Activated CD8-positive, alpha-beta memory T cell treated with anti-CD3 and anti-CD28 coated beads for 24 hours (primary cell): Measurements from ENCODE around the gene STAMBPL1.

ENCODE experiments used
- DNase-seq: peaks from one replicate; pipeline ENCODE4 v3.0.0-alpha.2; 2020

The STAMBPL1 gene

DNA sequence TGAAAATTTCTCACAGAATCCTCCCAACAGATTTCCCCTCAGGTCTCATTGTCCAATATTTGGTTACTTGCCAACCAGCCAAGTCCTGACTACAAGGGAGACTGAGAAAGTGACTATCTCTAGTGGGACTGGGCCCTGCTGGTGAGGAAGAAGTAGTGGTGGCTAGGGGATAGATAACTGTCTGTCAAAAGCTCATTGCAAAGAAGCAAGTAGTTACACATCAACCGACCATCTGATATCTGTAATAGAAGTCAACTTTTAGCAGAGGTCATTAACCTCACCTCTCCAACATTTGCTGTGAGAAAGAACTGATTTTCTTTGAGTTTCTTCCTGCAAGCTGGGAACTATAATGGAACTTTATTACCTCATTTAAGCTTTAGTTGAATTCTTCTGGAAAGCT is 15.2 kb downstream of the STAMBPL1 start:
- no peak for DNase-seq

DNA sequence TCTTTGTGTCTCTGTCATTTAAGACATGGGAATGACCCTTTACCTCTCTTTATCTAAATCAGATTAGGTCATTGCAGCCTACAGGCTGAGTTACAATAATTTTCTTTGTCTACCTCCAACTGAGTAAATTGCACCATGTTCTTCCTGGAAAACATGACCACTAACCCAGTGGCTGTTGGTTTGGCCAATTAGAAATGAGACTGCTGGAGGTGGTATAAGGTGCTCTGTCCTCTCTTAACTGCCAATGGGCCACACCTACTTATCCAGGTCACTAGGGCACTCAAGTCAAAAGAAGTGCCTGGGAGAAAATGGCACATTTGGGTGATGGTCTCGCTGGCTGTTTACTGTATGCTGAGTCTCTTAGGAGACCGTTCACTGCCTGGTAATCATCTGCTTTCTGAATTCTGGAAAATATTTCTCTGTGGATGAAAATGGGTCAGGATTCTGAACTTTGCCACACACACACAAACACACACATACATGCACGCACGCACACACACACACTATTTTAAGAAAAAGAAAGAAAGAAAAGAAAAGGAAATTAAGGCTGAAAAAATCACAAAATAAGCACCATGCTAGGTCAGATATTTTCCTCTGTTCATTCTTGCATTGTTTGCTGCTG is 16.4 kb downstream of the STAMBPL1 start:
- no peak for DNase-seq

DNA sequence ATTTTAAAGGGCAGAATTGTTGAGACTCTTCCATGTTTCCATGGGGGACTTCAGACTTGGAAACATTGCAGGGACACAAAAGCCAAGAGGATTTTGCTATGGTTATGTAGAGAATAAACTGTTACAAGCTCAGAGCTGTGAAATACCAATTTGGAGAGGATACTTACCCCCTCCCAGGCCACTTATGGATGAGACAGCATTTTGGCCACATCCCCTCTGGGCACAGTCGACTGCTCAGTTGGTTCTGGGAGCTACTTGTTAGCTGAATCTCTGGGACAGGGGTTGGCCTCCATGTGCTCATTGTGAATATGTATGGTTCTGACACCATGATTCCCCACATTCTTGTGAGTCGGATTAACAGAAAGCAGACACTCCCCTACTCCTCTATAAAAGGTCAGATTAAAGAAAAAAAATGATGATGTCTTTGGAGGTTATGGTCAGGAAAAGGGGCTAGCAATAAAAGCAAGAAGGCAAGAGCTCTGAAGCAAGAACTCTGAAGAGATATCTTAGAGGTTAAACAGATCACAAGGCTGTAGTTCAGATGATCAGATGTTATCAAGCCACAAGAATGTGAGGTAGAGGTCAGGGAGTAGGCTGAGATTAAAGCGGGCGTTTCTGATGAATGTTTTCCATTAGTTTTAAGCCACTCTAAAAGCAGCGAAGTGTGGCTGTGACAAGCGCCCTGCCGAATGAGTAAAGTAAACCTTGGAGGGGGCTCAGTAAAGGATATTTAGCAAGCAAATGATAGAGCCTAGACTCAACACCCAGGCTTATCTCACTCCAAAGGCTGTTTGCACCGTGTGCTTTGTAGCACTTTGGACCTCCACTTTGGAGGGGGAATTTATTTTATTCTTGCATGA is 17.2 kb downstream of the STAMBPL1 start:
- no peak for DNase-seq

DNA sequence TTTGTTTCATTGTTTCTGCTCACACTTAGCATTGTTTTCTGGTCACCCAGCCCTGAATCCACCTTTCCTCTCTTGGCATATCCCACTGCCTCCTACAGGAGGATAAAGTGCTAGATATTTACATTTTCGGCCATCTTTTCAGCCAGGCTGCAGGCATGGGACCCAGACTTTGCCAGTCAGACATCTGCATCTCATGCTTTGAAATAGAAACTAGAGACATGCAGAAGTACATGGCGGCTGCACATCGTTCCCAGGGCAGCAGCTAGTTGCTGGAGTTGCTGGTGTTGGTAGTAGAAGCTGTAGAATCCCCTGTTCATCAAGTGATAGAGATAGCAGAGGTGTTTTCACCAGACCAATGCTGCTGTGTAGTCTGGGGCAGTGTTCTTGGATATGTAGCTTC is 18.7 kb downstream of the STAMBPL1 start:
- no peak for DNase-seq

GRCh38 chr10:88899886-88900285 is 19.8 kb downstream of the STAMBPL1 start:
- no peak for DNase-seq

GRCh38 chr10:88901206-88901983 is 21.4 kb downstream of the STAMBPL1 start:
- DNase-seq = no peak

- DNase-seq = no peak
Measured at GRCh38 chr10:88901984-88902789, 22.1 kb downstream of the STAMBPL1 start.

DNA sequence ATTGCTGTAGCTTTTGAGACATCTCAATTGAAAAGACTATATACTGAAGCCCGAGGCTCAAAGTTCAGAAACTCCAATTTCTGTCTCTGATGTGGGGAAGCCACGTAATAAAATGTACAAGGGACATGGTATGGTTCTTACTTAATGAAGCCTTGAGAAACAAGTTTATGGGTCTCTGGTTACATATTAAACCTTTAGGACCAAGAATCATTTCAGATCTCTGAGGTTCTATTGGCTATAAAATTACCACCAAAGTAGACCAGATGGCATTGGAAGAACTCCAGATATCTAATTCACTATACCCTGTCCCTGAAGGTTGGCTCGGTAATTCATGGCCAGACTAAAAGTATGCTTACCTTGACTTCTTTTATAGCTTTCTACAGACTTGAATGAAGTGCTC is 23.7 kb downstream of the STAMBPL1 start:
- no peak for DNase-seq

DNA sequence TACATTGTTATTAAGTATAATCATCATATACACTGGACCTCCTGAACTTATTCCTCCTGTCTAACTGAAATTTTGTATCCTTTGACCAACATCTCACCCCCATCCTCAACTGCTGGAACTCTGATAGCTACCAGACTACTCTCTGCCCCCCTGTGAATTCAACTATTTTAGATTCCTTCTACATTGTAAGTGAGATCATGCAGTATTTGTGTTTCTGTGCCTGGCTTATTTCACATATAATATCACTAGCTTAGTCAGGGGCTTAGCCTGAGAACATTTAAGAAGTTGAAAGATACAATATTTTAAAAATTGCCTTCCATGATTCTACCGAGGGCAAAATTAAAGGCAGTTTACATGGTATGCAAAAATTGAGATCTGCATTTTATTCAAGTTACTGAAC is 26.9 kb downstream of the STAMBPL1 start:
- no peak for DNase-seq

DNA sequence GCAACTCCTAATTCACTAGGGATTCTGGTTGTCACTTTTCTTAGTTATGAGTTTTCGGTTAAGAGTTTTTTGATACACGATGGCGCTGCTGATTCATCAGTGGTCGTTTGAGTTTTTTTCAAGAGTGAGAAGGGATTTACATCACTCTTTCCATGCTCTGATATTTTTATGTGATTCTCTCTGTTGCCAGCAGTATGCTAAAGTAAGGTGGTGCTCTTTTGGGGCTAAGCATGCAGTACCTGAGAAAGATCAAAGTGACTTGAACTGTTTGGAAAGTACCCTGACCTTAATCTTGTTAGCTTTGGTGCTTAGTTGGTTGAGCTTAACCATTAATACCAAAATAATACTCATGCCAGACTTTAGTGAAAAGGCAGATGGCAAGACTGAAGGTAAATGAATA is 28.1 kb downstream of the STAMBPL1 start:
- DNase-seq = no peak

- DNase-seq = no peak
Measured at GRCh38 chr10:88911116-88911515, 31.1 kb downstream of the STAMBPL1 start.

DNA sequence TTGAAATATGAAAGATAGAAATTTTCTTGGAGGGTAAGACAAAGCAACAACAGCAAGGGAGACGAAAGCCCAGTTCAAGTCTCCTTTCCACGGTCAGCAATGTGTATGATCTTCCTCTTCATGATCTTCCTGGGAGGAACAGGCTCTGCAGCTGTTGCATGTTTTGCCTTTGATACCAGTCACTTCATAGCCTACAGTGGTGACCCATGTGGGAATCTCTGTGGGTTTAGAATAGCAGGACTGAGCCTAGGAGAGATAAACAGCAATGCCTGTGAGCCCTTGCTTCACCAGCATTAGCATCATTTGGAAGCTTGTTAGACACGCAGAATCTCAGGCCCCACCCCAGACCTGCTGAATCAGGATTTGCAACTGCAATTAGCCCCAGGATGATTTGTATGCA is 31.8 kb downstream of the STAMBPL1 start:
- no peak for DNase-seq

- DNase-seq = no peak
Measured at GRCh38 chr10:88913127-88913526, 33.1 kb downstream of the STAMBPL1 start.

- no peak for DNase-seq
Measured at GRCh38 chr10:88913788-88914187, 33.7 kb downstream of the STAMBPL1 start.

DNA sequence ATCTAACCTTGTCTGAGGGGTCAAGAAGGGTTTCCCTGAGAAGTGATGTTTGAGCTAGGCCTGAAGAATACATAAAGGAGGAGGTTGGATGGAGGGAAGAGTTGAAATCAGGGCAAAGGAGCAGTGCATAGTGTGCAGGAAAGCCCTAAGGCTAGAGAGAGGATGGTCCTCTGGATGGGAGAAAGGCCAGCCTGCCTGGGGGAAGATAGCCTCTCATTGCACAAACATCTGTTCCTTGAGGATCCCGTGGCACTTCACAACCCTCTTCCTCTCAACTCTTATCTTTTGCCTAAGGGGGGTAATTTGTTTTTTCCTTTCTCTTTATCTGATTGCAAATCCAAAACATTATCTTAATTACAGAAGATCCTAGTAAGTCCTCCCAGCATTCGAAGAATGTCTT is 35.7 kb downstream of the STAMBPL1 start:
- DNase-seq = no peak

DNA sequence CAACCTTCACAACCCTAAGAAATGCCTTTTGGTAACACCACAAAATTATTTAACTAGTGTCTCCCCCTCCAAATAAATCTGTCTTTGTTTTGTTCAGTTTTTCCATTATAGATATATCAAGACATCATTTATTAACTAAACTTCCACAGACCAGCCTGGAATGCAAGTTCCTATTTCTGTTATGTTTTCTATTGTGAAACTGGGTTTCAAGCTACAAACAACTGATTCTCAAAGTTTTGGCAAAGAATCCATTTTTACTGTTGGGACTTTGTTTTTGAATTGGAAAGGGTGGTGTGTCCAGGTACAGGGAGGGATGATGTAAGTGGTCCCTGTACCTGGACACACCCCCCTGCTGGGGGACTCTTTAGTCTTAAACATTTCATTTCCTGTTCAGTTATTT is 36.2 kb downstream of the STAMBPL1 start:
- DNase-seq = no peak

DNA sequence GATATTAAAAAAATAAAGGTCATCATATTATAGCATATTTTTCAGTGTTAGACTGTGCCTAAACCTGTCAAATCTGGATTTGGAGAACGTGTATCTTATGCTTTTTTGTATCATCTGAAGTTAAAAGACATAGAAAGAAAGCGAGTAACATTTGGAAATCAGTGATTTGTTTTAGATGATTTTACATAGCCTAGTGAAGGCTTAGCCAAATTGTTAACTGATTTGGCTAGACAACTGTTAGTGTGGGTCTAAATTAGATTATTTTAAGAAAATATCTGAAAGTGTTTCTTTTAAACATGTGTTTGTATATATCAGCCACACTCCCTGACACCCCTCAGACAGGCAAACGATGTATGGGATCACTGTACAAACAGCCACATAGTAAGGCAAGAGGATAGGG is 36.9 kb downstream of the STAMBPL1 start:
- no peak for DNase-seq

GRCh38 chr10:88918191-88918905 is 38.3 kb downstream of the STAMBPL1 start:
- DNase-seq = no peak

GRCh38 chr10:88919041-88919440 is 39.0 kb downstream of the STAMBPL1 start:
- no peak for DNase-seq

GRCh38 chr10:88920198-88920597 is 40.2 kb downstream of the STAMBPL1 start:
- no peak for DNase-seq

- no peak for DNase-seq
Measured at GRCh38 chr10:88920986-88921593, 41.0 kb downstream of the STAMBPL1 start.

- DNase-seq = no peak
Measured at GRCh38 chr10:88922041-88922440, 42.0 kb downstream of the STAMBPL1 start.
